ENCODE results near the gene DNAJC12.

The DNAJC12 gene

DNA sequence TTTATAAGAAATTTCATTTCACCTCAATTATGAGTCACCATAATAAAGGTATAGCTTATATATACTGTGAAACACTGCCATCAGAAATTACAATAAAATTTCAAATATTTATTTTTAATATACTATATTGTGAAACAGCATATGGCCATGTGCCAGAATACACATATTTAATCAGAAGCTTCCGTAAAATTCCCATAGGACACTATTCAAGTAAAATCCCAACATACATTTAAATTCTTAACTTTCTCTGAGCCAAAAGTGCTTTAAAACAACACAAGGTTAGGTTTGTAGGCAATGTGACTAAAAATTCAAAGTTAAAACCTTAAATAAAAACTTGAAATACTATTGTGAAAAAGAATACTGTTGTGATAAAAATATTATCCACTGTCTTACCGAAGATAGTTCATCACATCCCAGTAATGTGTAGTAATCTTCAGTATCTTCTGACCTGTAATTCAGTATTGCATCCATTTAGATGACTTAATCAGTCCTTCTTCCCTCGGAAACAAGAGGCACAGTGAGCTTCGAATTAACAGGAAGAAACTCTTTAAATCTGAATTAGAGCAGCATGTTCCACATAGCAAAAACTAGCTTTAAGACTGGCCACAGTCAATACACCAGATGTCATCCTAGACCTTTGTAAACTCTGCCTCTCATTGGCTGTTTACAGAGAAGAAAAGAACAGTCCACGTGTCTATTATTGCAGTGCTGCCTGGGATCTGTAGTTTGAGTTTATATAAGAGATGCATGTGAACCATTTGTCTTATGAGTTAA is at the start of gene DNAJC12:
DNAJC12 (minus strand) TSS at position 648 of the 774 bp plus-strand sequence; CDS start at position 471, 177 bp downstream.
- ATAC-seq: peak; percentile 100
- no peak for TF ChIP-seq CSDC2 (CRISPR knock-in tag; IDR thresholded peaks at IDR 0.05)
- TF ChIP-seq ISL1 (CRISPR knock-in tag; IDR thresholded peaks at IDR 0.05): no peak
- TF ChIP-seq ARNTL (CRISPR knock-in tag; IDR thresholded peaks at IDR 0.05; ENCODE audit: borderline replicate concordance, low read depth): no peak
- no peak for TF ChIP-seq RARB (CRISPR knock-in tag; IDR thresholded peaks at IDR 0.05)
- TF ChIP-seq CREB5 (CRISPR knock-in tag; IDR thresholded peaks at IDR 0.05; ENCODE audit: low read depth): no peak
- TF ChIP-seq, protein P1, sequence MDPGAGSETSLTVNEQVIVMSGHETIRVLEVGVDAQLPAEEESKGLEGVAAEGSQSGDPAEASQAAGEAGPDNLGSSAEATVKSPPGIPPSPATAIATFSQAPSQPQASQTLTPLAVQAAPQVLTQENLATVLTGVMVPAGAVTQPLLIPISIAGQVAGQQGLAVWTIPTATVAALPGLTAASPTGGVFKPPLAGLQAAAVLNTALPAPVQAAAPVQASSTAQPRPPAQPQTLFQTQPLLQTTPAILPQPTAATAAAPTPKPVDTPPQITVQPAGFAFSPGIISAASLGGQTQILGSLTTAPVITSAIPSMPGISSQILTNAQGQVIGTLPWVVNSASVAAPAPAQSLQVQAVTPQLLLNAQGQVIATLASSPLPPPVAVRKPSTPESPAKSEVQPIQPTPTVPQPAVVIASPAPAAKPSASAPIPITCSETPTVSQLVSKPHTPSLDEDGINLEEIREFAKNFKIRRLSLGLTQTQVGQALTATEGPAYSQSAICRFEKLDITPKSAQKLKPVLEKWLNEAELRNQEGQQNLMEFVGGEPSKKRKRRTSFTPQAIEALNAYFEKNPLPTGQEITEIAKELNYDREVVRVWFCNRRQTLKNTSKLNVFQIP (CRISPR knock-in tag; IDR thresholded peaks at IDR 0.05; ENCODE audit: borderline replicate concordance, low read depth): no peak
- TF ChIP-seq TOX (CRISPR knock-in tag; IDR thresholded peaks at IDR 0.05; ENCODE audit: borderline replicate concordance): no peak
- no peak for TF ChIP-seq ZFP30 (CRISPR knock-in tag; IDR thresholded peaks at IDR 0.05)
- TF ChIP-seq ZC3H10 (CRISPR knock-in tag; IDR thresholded peaks at IDR 0.05): no peak
- TF ChIP-seq SNAI2 (CRISPR knock-in tag; IDR thresholded peaks at IDR 0.05): no peak

- ATAC-seq: peak; percentile 82
- TF ChIP-seq OSR1 (CRISPR knock-in tag; IDR thresholded peaks at IDR 0.05): no peak
Measured at GRCh38 chr10:67884842-67885670, 47.1 kb upstream of the DNAJC12 start.

- ATAC-seq: peak; percentile 85
- no peak for TF ChIP-seq ZNF565 (CRISPR knock-in tag; conservative IDR thresholded peaks at IDR 0.05; ENCODE audit: low read depth)
- TF ChIP-seq CREB5 (CRISPR knock-in tag; IDR thresholded peaks at IDR 0.05; ENCODE audit: low read depth): no peak
- no peak for TF ChIP-seq ARNTL (CRISPR knock-in tag; IDR thresholded peaks at IDR 0.05; ENCODE audit: borderline replicate concordance, low read depth)
- no peak for TF ChIP-seq ISL1 (CRISPR knock-in tag; IDR thresholded peaks at IDR 0.05)
- TF ChIP-seq ZNF70 (CRISPR knock-in tag; IDR thresholded peaks at IDR 0.05): 0 out of 2 replicates have a peak, but pooled peaks have one; percentile 38
- TF ChIP-seq, protein P2, sequence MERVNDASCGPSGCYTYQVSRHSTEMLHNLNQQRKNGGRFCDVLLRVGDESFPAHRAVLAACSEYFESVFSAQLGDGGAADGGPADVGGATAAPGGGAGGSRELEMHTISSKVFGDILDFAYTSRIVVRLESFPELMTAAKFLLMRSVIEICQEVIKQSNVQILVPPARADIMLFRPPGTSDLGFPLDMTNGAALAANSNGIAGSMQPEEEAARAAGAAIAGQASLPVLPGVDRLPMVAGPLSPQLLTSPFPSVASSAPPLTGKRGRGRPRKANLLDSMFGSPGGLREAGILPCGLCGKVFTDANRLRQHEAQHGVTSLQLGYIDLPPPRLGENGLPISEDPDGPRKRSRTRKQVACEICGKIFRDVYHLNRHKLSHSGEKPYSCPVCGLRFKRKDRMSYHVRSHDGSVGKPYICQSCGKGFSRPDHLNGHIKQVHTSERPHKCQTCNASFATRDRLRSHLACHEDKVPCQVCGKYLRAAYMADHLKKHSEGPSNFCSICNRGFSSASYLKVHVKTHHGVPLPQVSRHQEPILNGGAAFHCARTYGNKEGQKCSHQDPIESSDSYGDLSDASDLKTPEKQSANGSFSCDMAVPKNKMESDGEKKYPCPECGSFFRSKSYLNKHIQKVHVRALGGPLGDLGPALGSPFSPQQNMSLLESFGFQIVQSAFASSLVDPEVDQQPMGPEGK (CRISPR knock-in tag; IDR thresholded peaks at IDR 0.05; ENCODE audit: borderline replicate concordance): peak; percentile 71; the same call in 1 of the 2 replicates
- 0 out of 2 replicates have a peak, but pooled peaks have one; percentile 31 for TF ChIP-seq ZFP3 (CRISPR knock-in tag; IDR thresholded peaks at IDR 0.05)
- no peak for TF ChIP-seq TOX (CRISPR knock-in tag; IDR thresholded peaks at IDR 0.05; ENCODE audit: borderline replicate concordance)
- TF ChIP-seq ZC3H10 (CRISPR knock-in tag; IDR thresholded peaks at IDR 0.05): no peak
- no peak for TF ChIP-seq CSDC2 (CRISPR knock-in tag; IDR thresholded peaks at IDR 0.05)
- TF ChIP-seq, protein P3, sequence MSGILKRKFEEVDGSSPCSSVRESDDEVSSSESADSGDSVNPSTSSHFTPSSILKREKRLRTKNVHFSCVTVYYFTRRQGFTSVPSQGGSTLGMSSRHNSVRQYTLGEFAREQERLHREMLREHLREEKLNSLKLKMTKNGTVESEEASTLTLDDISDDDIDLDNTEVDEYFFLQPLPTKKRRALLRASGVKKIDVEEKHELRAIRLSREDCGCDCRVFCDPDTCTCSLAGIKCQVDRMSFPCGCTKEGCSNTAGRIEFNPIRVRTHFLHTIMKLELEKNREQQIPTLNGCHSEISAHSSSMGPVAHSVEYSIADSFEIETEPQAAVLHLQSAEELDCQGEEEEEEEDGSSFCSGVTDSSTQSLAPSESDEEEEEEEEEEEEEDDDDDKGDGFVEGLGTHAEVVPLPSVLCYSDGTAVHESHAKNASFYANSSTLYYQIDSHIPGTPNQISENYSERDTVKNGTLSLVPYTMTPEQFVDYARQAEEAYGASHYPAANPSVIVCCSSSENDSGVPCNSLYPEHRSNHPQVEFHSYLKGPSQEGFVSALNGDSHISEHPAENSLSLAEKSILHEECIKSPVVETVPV (CRISPR knock-in tag; IDR thresholded peaks at IDR 0.05): no peak
- no peak for TF ChIP-seq ZFP30 (CRISPR knock-in tag; IDR thresholded peaks at IDR 0.05)
- TF ChIP-seq SNAI2 (CRISPR knock-in tag; IDR thresholded peaks at IDR 0.05): no peak
- TF ChIP-seq, protein P1 (CRISPR knock-in tag; IDR thresholded peaks at IDR 0.05; ENCODE audit: borderline replicate concordance, low read depth): no peak
- TF ChIP-seq GLIS3 (CRISPR knock-in tag; IDR thresholded peaks at IDR 0.05): no peak
- TF ChIP-seq RARB (CRISPR knock-in tag; IDR thresholded peaks at IDR 0.05): no peak
- TF ChIP-seq TCF4 (CRISPR knock-in tag; IDR thresholded peaks at IDR 0.05; ENCODE audit: borderline replicate concordance): no peak
Measured at GRCh38 chr10:67884313-67884841, 46.4 kb upstream of the DNAJC12 start, which contains the start of gene SIRT1. Gene SIRT1 (plus strand): TSS chr10:67884656. CDS start chr10:67884722, 66 bp downstream.

Data from SK-N-SH treated with all-trans-retinoic acid at 6 μM for 48 hours (cell line).